Cardiac septum (tissue), 1 donor: ENCODE results near the gene SHQ1. TPM values are rescaled to one million over a fixed set of nuclear protein-coding genes. Genes with fewer than 3 reads are reported as not detected.
"Not testable (repeated sequence)": the region's sequence is repeated elsewhere in the genome, so short reads cannot be mapped to it uniquely, and the experiment has no call there.

Experiments used
- DNase-seq: peaks from one replicate; pipeline ENCODE4 v3.0.0-alpha.2; 2020; ENCODE audit warnings: low spot score
- intact Hi-C: fragments of 100-400 bp; cut with DNase I; formaldehyde crosslinking; loops from one replicate; pipeline ENCODE4 v1.14.0; 2022
- total RNA-seq: library from RNA; stranded (reverse); fragmentation: NEBNext Ultra II Directional; extraction: Animal tissue kit (Norgen Biotek cat#: 25700); gene quantifications from one replicate; pipeline ENCODE4 v1.2.1, GENCODE V29; 2021
- donor health status: DM: no; HTN: no; CAD: no.

The SHQ1 gene
- total RNA-seq, 1 donor from 2014 or later, result 11.1 TPM

GRCh38 chr3:72766866-72767265, 81.4 kb downstream of the SHQ1 start:
- DNase-seq, result no peak
- intact Hi-C loops, result no loop called here

- DNase-seq, result no peak
- intact Hi-C loops, result no loop called here
Observed at GRCh38 chr3:72763751-72764440, 84.3 kb downstream of the SHQ1 start.

- DNase-seq, result no peak
- intact Hi-C loops, result no loop called here
Observed at GRCh38 chr3:72761410-72761809, 86.8 kb downstream of the SHQ1 start.

- intact Hi-C loops, result no loop called here
- DNase-seq, result no peak
Observed at GRCh38 chr3:72760225-72760624, 88.0 kb downstream of the SHQ1 start.

GRCh38 chr3:72756900-72757299, 91.3 kb downstream of the SHQ1 start:
- no peak for DNase-seq
- intact Hi-C loops, result no loop called here

- intact Hi-C loops, result no loop called here
Observed at GRCh38 chr3:72754582-72754981, 93.7 kb downstream of the SHQ1 start.

GRCh38 chr3:72753495-72753894, 94.8 kb downstream of the SHQ1 start:
- no peak for DNase-seq
- intact Hi-C loops, result no loop called here

More at GRCh38 chr3:72754582-72754981, 93.7 kb downstream of the SHQ1 start:
- no peak for DNase-seq

- intact Hi-C loops, result no loop called here
- no peak for DNase-seq
Observed at GRCh38 chr3:72750405-72750965, 97.8 kb downstream of the SHQ1 start.

- intact Hi-C loops, result no loop called here
- no peak for DNase-seq
Observed at GRCh38 chr3:72748659-72749058, 99.6 kb downstream of the SHQ1 start.

GRCh38 chr3:72746430-72747411, 101.5 kb downstream of the SHQ1 start:
- intact Hi-C loops, result no loop called here

GRCh38 chr3:72745146-72745999, 102.9 kb downstream of the SHQ1 start:
- intact Hi-C loops, result no loop called here
- no peak for DNase-seq

More at GRCh38 chr3:72746430-72747411, 101.5 kb downstream of the SHQ1 start:
- no peak for DNase-seq

- DNase-seq, result no peak
- intact Hi-C loops, result no loop called here
Observed at GRCh38 chr3:72744330-72744729, 103.9 kb downstream of the SHQ1 start.

GRCh38 chr3:72739531-72740466, 108.4 kb downstream of the SHQ1 start:
- DNase-seq, result no peak
- intact Hi-C loops, result no loop called here

GRCh38 chr3:72738752-72739530, 109.3 kb downstream of the SHQ1 start:
- intact Hi-C loops, result no loop called here
- DNase-seq, result no peak

- DNase-seq, intact Hi-C loops: not testable (repeated sequence)
Observed at GRCh38 chr3:72735072-72735471, 113.2 kb downstream of the SHQ1 start.

- DNase-seq, result no peak
- intact Hi-C loops, result no loop called here
Observed at GRCh38 chr3:72733676-72734075, 114.6 kb downstream of the SHQ1 start.

- intact Hi-C loops, DNase-seq: not testable (repeated sequence)
Observed at GRCh38 chr3:72732666-72733345, 115.4 kb downstream of the SHQ1 start.
